Spleen (tissue), 11 donors: ENCODE measurements around the gene CSF3R. TPM values are rescaled to one million over a fixed set of nuclear protein-coding genes. Genes with fewer than 3 reads are reported as not detected.

Experiments
- DNase-seq: peaks from one replicate; pipeline ENCODE4 v3.0.0-alpha.2; 2020
- H3K27ac ChIP-seq, 8 donors: fragments of 200-600 bp; sonication (generic) in 7 of 8; 1 replicate in 4 of 8; 2 replicates in 4 of 8; pipeline versions ENCODE4 v1.5.0 to v1.8.0; 2016 to 2021; ENCODE audit warnings: inconsistent platforms in 4 of 8, mild to moderate bottlenecking in 4 of 8, moderate library complexity in 1 of 8
- H3K27me3 ChIP-seq, 7 donors: fragments of 200-600 bp; sonication (generic) in 6 of 7; replicated peaks in 1 of 7; 1 replicate in 4 of 7; 2 replicates in 3 of 7; pipeline versions ENCODE4 v1.5.0 to v1.8.0; 2016 to 2021; ENCODE audit warnings: inconsistent platforms in 3 of 7, mild to moderate bottlenecking in 1 of 7
- H3K36me3 ChIP-seq, 6 donors: fragments of 200-600 bp; sonication (generic) in 5 of 6; 1 replicate in 4 of 6; 2 replicates in 2 of 6; pipeline versions ENCODE4 v1.5.0 to v1.8.0; 2016 to 2021; ENCODE audit warnings: inconsistent platforms in 2 of 6
- H3K4me1 ChIP-seq, 6 donors: fragments of 200-600 bp; sonication (generic) in 5 of 6; 1 replicate in 3 of 6; 2 replicates in 3 of 6; pipeline versions ENCODE4 v1.5.0 to v1.8.0; 2016 to 2021; ENCODE audit warnings: inconsistent platforms in 3 of 6
- H3K4me3 ChIP-seq, 8 donors: fragments of 200-600 bp; sonication (generic) in 7 of 8; 1 replicate in 4 of 8; 2 replicates in 4 of 8; pipeline versions ENCODE4 v1.5.0 to v1.8.0; 2016 to 2021; ENCODE audit warnings: inconsistent platforms in 4 of 8, mild to moderate bottlenecking in 4 of 8, moderate library complexity in 2 of 8
- H3K9me3 ChIP-seq, 8 donors: fragments of 200-600 bp; sonication (generic) in 7 of 8; 1 replicate in 4 of 8; 2 replicates in 4 of 8; pipeline versions ENCODE4 v1.5.0 to v1.8.0; 2016 to 2021; ENCODE audit warnings: inconsistent platforms in 4 of 8
- CTCF ChIP-seq, 11 experiments: fragments of 200-600 bp in 7 of 11; fragments of 450-650 bp in 4 of 11; sonication (generic) in 4 of 11; IDR thresholded peaks in 8 of 11; conservative IDR thresholded peaks in 3 of 11; 1 replicate in 7 of 11; 2 replicates in 4 of 11; pipeline versions ENCODE4 v1.4.0 to v1.8.0; 2016 to 2021; ENCODE audit warnings: antibody characterized with exemption in 11 of 11, inconsistent platforms in 4 of 11, mild to moderate bottlenecking in 1 of 11
- POLR2A ChIP-seq, 3 donors: fragments of 450-650 bp; IDR thresholded peaks; one replicate each; pipeline ENCODE4 v1.5.1; 2017; ENCODE audit warnings: antibody characterized with exemption in 3 of 3, mild to moderate bottlenecking in 1 of 3
- POLR2AphosphoS5 ChIP-seq, 3 donors: sonication (generic); formaldehyde crosslinking; IDR thresholded peaks; one replicate each; pipeline ENCODE4 v1.5.1; 2017; ENCODE audit warnings: antibody characterized with exemption in 3 of 3
- WGBS, 5 donors: extraction: QIAGEN DNeasy Blood & Tissue Kit in 3 of 5; methylation state at CpG; one replicate each; pipeline versions ENCODE4 v1.1.5 to v1.1.7; 2013 to 2018; 5-methylcytosine and 5-hydroxymethylcytosine counted together
- intact Hi-C: fragments of 100-400 bp; cut with DNase I; formaldehyde crosslinking; loops from one replicate; pipeline ENCODE4 v1.15.0; 2023; ENCODE audit warnings: low total_unique reads
- polyA plus RNA-seq, 3 donors: library from polyadenylated mRNA; stranded (reverse); fragments of 200-250 nt; gene quantifications; one replicate each; pipeline ENCODE4 v1.2.1, GENCODE V29; 2013
- total RNA-seq, 7 donors: library from RNA; depleted of rRNA in 3 of 7; stranded (reverse); fragments of >200 nt in 3 of 7; fragmentation: NEBNext Ultra II Directional in 4 of 7; extraction: Animal tissue kit (Norgen Biotek cat#: 25700) in 4 of 7; gene quantifications; one replicate each; pipeline versions ENCODE4 v1.1.0 to v1.2.1, GENCODE V29; 2016 to 2021
- donor health status: healthy with polysubstance abuse.
- donor health status: DM: no; HTN: no; CAD: no; lungs with moderate emphysema.
- donor health status: DM: no; HTN: no; CAD: no.
- donor health status: Bipolar disorder and iron deficiency.
- donor health status: healthy.
- donor health status: DM: no; HTN: no; CAD: no.
- donor health status: DM: yes; HTN: yes; CAD: no.

CSF3R gene
- total and polyA plus RNA-seq, 10 donors = 8.9 to 795 (median 220) TPM

GRCh38 chr1:36524359-36525062 lies 41.8 kb upstream of the CSF3R start:
- H3K27ac ChIP-seq = no peak overlapping the region
- H3K4me1 ChIP-seq = no peaks in the 10 kb centered on the region
- intact Hi-C loops = no loop called here
- no peaks in the 10 kb centered on the region for H3K9me3 ChIP-seq
- peaks cover 0 to 3% (median 0%) of the 10 kb centered on the region in 7 donors for H3K27me3 ChIP-seq
- WGBS, 5 donors = 86 to 93% (median 91%) methylated on average over 16 of the region's 16 CpGs
- DNase-seq = no peak
- no peak overlapping the region for H3K4me3 ChIP-seq
- no peaks in the 10 kb centered on the region for H3K36me3 ChIP-seq
- TF ChIP-seq CTCF (IDR thresholded peaks at IDR 0.05 in 8 of 11, conservative IDR thresholded peaks at IDR 0.05 in 3 of 11) = no peak

GRCh38 chr1:36523850-36524249 lies 41.1 kb upstream of the CSF3R start:
- no peak for DNase-seq
- no peak for TF ChIP-seq POLR2AphosphoS5 (IDR thresholded peaks at IDR 0.05)
- TF ChIP-seq POLR2A (IDR thresholded peaks at IDR 0.05) = no peak
- TF ChIP-seq CTCF (IDR thresholded peaks at IDR 0.05 in 8 of 11, conservative IDR thresholded peaks at IDR 0.05 in 3 of 11) = no peak
- WGBS, 5 donors = 57 to 70% (median 61%) methylated on average over 16 of the region's 16 CpGs

GRCh38 chr1:36523230-36523495 lies 40.5 kb upstream of the CSF3R start:
- H3K36me3 ChIP-seq = no peaks in the 10 kb centered on the region
- no peak overlapping the region for H3K27ac ChIP-seq
- H3K4me1 ChIP-seq = no peaks in the 10 kb centered on the region
- WGBS, 5 donors = 83 to 92% (median 90%) methylated on average over 4 of the region's 4 CpGs
- intact Hi-C loops = no loop called here
- no peaks in the 10 kb centered on the region for H3K9me3 ChIP-seq
- H3K27me3 ChIP-seq = no peaks in the 10 kb centered on the region
- TF ChIP-seq POLR2A (IDR thresholded peaks at IDR 0.05) (no peak), CTCF (IDR thresholded peaks at IDR 0.05 in 8 of 11, conservative IDR thresholded peaks at IDR 0.05 in 3 of 11) (no peak), POLR2AphosphoS5 (IDR thresholded peaks at IDR 0.05) (no peak)
- no peak overlapping the region for H3K4me3 ChIP-seq
- no peak for DNase-seq

More at GRCh38 chr1:36523850-36524249, 41.1 kb upstream of the CSF3R start:
- no peaks in the 10 kb centered on the region for H3K27me3 ChIP-seq
- H3K27ac ChIP-seq = no peak overlapping the region
- H3K36me3 ChIP-seq = no peaks in the 10 kb centered on the region
- H3K4me3 ChIP-seq = no peak overlapping the region
- H3K9me3 ChIP-seq = no peaks in the 10 kb centered on the region
- no peaks in the 10 kb centered on the region for H3K4me1 ChIP-seq
- intact Hi-C loops = no loop called here

GRCh38 chr1:36522461-36523229 lies 39.9 kb upstream of the CSF3R start:
- 71 to 87% (median 85%) methylated on average over 11 to 12 of the region's 12 CpGs for WGBS, 5 donors
- Histone ChIP-seq H3K36me3 (no peaks in the 10 kb centered on the region), H3K9me3 (no peaks in the 10 kb centered on the region), H3K27me3 (no peaks in the 10 kb centered on the region), H3K27ac (no peak overlapping the region), H3K4me3 (no peak overlapping the region), H3K4me1 (no peaks in the 10 kb centered on the region)
- TF ChIP-seq CTCF (IDR thresholded peaks at IDR 0.05 in 8 of 11, conservative IDR thresholded peaks at IDR 0.05 in 3 of 11) (no peak), POLR2A (IDR thresholded peaks at IDR 0.05) (no peak), POLR2AphosphoS5 (IDR thresholded peaks at IDR 0.05) (no peak)
- no peak for DNase-seq
- intact Hi-C loops = no loop called here
